Stimulated activated CD4-positive, alpha-beta T cell treated with anti-CD3 and anti-CD28 coated beads, Interleukin-4, amount 100 ng/mL, for 4 hours (primary cell): ENCODE results near the gene EIF4E2.

Source experiments
- DNase-seq, 2 experiments: peaks; one replicate each; pipeline ENCODE4 v3.0.0-alpha.2; 2020

EIF4E2 gene

GRCh38 chr2:232539298-232540231, 10.9 kb upstream of the EIF4E2 start, which contains the start of gene CHRNG:
Gene CHRNG (plus strand): TSS chr2:232539692. CDS start chr2:232539748, 56 bp downstream.
- no peak for DNase-seq

GRCh38 chr2:232540441-232541041, 9.9 kb upstream of the EIF4E2 start:
- no peak for DNase-seq

GRCh38 chr2:232541195-232541960, 9.1 kb upstream of the EIF4E2 start:
- no peak for DNase-seq

GRCh38 chr2:232541961-232542714, 8.4 kb upstream of the EIF4E2 start:
- no peak for DNase-seq

- DNase-seq, result no peak
These were observed 7.6 kb upstream of the EIF4E2 start for GRCh38 chr2:232542715-232543467.

- no peak for DNase-seq
These were observed 7.0 kb upstream of the EIF4E2 start for GRCh38 chr2:232543491-232543890.

- no peak for DNase-seq
These were observed 6.4 kb upstream of the EIF4E2 start for GRCh38 chr2:232543928-232544631.

GRCh38 chr2:232544674-232545073, 5.8 kb upstream of the EIF4E2 start:
- no peak for DNase-seq

GRCh38 chr2:232545511-232546375, 4.7 kb upstream of the EIF4E2 start:
- DNase-seq, result no peak

GRCh38 chr2:232547991-232548390, 2.5 kb upstream of the EIF4E2 start:
- no peak for DNase-seq

GRCh38 chr2:232549655-232550353, 685 bp upstream of the EIF4E2 start:
- DNase-seq, result no peak

GRCh38 chr2:232551250-232551638, 755 bp downstream of the EIF4E2 start:
- DNase-seq, result no peak

- no peak for DNase-seq
These were observed 1.3 kb downstream of the EIF4E2 start for GRCh38 chr2:232551776-232552175.

GRCh38 chr2:232556426-232556825, 5.9 kb downstream of the EIF4E2 start:
- DNase-seq, result no peak

- no peak for DNase-seq
These were observed 12.1 kb downstream of the EIF4E2 start for GRCh38 chr2:232562515-232563151.

- DNase-seq, result no peak
These were observed 13.1 kb downstream of the EIF4E2 start for GRCh38 chr2:232563580-232563979.

- no peak for DNase-seq
These were observed 17.2 kb downstream of the EIF4E2 start for GRCh38 chr2:232567721-232568120.

GRCh38 chr2:232568161-232568560, 17.7 kb downstream of the EIF4E2 start:
- no peak for DNase-seq

- DNase-seq, result no peak
These were observed 19.1 kb downstream of the EIF4E2 start for GRCh38 chr2:232569541-232569940.
